ENCODE measurements around the gene MCF2L.
"Not testable (repeated sequence)": the region's sequence is repeated elsewhere in the genome, so short reads cannot be mapped to it uniquely, and the experiment has no call there.

Gene MCF2L

GRCh38 chr13:112968910-112969691 is at the start of gene MCF2L:
Gene MCF2L (plus strand): TSS chr13:112969214. CDS start chr13:112969380, 166 bp downstream.
- DNase-seq, result peak; percentile 67

- no peak for DNase-seq
These were observed 45.1 kb upstream of the MCF2L start for GRCh38 chr13:112923962-112924361.

GRCh38 chr13:112924365-112924764 is 44.6 kb upstream of the MCF2L start:
- DNase-seq, result no peak

GRCh38 chr13:112926003-112926402 is 43.0 kb upstream of the MCF2L start:
- DNase-seq, result no peak

GRCh38 chr13:112926993-112927392 is 42.0 kb upstream of the MCF2L start:
- no peak for DNase-seq

GRCh38 chr13:112928020-112928971 is 40.7 kb upstream of the MCF2L start:
- no peak for DNase-seq

- DNase-seq, result no peak
These were observed 39.8 kb upstream of the MCF2L start for GRCh38 chr13:112928972-112929782.

- DNase-seq, result no peak
These were observed 39.3 kb upstream of the MCF2L start for GRCh38 chr13:112929783-112930055.

GRCh38 chr13:112930192-112930591 is 38.8 kb upstream of the MCF2L start:
- no peak for DNase-seq

GRCh38 chr13:112931028-112931934 is 37.7 kb upstream of the MCF2L start:
- DNase-seq, result no peak

- no peak for DNase-seq
These were observed 36.0 kb upstream of the MCF2L start for GRCh38 chr13:112932971-112933370.

- DNase-seq, result no peak
These were observed 35.4 kb upstream of the MCF2L start for GRCh38 chr13:112933649-112934048.

- DNase-seq, result no peak
These were observed 34.9 kb upstream of the MCF2L start for GRCh38 chr13:112934078-112934477.

- DNase-seq, result no peak
These were observed 30.3 kb upstream of the MCF2L start for GRCh38 chr13:112938680-112939079.

- no peak for DNase-seq
These were observed 28.8 kb upstream of the MCF2L start for GRCh38 chr13:112940236-112940635.

GRCh38 chr13:112941349-112941748 is 27.7 kb upstream of the MCF2L start:
- no peak for DNase-seq

GRCh38 chr13:112941765-112942164 is 27.2 kb upstream of the MCF2L start:
- not testable (repeated sequence) for DNase-seq

- DNase-seq, result peak; percentile 100
These were observed 26.2 kb upstream of the MCF2L start for GRCh38 chr13:112942689-112943308.

- peak; percentile 53 for DNase-seq
These were observed 25.5 kb upstream of the MCF2L start for GRCh38 chr13:112943309-112944125.

- DNase-seq, result no peak
These were observed 21.2 kb upstream of the MCF2L start for GRCh38 chr13:112947796-112948195.

Measured in stimulated activated CD8-positive, alpha-beta memory T cell treated with anti-CD3 and anti-CD28 coated beads, Interleukin-4, amount 100 ng/mL, for 48 hours (primary cell).